GM15510 (cell line): ENCODE data around the gene FAM170B.

Source experiments
- POLR2A ChIP-seq: IDR thresholded peaks from 3 replicates; pipeline ENCODE4 v1.6.1; 2011; ENCODE audit warnings: borderline replicate concordance; ENCODE audit not compliant: insufficient read length; ENCODE audit errors: extremely low read depth

The FAM170B gene

DNA sequence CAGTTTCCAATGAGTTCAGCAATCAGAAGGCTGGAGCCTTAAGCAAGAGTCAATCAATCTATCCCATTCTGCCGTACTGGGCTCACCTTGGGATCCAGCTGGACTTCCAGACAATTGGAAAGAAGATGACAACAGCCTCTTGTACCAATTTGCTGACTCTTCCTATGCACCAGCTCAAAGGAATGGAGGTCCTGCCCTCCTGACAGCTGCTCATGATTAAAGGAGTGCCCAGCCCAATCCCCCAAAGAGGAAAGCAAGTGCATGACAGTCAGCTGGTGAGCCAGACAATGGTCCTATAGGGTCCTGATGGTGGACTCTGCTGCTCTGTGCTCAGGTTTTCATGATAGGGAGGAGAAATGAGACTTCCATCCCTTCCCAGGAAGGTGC is 43.6 kb downstream of the FAM170B start:
- TF ChIP-seq POLR2A, result no peak

GRCh38 chr10:49089557-49090188 is 44.1 kb downstream of the FAM170B start:
- no peak for TF ChIP-seq POLR2A

GRCh38 chr10:49089152-49089551 is 44.7 kb downstream of the FAM170B start:
- TF ChIP-seq POLR2A, result no peak

DNA sequence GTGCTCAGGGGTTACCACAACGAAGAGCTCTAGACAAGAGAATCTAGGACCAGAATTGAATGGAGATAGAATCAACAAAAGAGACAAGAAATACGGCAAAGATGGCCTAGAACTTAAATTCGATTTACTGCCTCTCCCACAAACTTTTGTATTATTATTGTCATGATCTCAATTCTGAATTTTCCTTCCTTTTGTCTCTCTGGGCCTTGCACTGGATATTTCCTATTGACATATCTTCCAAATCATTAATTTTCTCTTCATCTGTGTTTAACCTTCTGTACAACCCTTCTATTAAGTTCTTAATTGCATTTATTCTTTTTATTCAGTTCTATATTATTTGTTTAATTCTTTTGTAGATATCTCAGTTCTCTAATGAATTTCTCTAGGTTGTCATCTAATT is 46.9 kb downstream of the FAM170B start:
- TF ChIP-seq POLR2A, result no peak

DNA sequence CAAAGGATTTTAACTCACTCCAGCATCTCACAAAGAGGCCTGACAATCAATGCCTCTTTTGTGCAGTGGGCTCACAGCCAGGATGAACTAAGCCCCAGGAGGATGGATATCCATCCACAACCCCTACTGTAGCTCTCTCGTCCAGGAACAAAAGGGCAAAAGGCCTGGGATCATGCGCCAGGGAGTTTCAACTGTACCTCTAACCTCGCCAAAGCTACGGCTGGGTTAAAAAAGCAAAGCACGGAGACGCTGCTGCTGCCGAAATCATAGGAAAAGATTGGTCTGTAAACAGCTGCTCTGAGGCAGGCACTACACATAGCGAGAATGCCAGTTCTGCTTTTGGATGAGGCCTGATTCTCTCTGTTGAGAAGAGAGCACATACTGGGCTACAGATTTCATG is 50.6 kb downstream of the FAM170B start:
- no peak for TF ChIP-seq POLR2A

DNA sequence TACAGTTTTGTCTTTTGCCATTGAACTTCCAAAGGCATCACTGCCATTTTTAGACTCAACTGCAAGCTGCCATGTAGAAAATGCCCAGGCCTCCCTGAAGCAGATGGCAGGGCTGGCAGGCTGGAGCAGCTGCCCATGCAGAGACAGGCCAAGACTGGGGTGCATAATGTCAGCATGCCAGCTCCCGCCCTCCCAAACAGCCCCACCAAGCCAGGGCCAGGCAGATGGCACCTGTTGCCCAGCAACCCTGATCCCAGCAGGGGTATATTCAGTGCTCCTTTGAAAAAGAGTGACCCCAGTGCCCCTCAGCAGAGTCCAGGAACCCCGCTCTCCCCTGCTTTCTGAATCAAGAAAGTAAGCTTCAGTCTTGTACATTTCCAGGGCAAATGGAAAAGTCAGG is 51.1 kb downstream of the FAM170B start:
- TF ChIP-seq POLR2A, result no peak

DNA sequence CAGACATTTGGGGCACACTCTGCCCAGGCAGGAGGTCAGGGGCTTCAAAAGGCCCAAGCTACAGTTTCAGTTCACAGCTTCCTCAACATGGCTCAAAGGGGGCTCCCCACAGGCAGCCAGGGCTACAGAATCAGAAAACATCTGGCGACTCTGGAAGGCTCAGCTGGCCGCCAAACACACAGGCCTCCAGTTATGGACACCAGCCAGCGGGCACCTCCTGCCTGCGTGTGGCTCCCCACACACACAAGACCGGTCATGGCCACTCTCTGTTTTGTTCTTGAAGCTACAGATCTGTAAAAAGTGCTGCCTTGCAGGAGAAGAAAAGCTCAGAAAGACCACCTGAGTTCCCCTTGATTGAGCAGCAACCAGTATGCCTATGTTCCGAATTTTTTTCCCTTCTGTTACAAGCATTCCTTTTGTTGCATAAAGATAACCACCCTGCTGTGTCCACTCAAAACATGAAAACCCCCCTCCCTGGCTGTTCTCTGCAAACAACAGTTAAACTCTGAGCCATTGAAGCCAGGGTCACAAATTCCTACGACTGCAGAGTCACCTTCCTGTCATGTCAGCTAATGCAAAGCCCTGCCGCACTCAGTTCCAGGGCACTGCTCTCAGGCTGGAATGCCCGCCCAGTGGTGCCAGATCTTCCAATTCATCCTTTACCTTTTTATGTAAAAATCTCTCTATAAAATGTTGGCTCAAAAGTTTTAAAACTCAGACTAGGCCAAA is 52.1 kb downstream of the FAM170B start:
- TF ChIP-seq POLR2A, result no peak
